T-helper 22 cell (primary cell): ENCODE data around the gene PTPN1.

Experiments used
- DNase-seq: peaks from one replicate; pipeline ENCODE4 v3.0.0-alpha.2; 2020; ENCODE audit warnings: low read depth

The PTPN1 gene

DNA sequence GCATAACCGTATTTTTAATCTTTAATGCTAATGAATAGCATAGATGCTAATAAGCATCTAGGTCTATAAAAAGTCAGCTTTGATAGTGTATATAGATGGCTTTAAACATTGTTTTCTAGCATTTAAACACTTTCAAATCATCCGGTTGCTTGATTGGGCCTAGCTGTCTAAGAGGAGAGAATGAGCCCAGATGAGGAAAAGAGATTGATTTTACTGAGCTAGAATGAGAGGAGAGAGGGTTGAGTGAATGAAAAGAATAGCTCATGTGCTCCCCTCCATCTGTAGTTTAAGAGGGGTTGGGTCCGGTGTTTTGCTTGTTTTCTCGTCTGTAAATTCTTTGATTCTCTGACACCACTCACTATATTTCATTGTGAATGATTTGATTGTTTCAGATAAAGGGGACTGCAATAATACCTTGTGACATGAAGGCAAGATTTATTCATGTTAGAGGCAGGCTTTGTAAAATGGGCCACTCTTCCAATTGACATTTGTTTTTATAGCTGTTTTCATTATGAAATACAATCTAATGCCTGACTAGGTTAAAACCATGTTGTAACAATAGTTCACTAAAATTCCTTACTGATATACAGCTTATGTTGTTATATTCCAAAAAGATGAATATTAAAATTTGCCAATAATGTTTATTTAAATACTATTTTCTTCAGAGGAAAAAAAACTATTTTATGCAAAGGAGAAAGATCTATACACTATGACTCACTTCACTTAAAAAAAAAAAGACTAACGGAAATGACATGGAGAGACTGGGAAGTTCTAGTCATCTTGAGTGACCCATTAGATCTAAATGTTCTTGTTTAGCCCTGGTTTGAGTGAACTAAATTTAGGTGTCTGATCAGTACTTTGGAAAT, 3.2 kb downstream of the PTPN1 start:
- no peak for DNase-seq

DNA sequence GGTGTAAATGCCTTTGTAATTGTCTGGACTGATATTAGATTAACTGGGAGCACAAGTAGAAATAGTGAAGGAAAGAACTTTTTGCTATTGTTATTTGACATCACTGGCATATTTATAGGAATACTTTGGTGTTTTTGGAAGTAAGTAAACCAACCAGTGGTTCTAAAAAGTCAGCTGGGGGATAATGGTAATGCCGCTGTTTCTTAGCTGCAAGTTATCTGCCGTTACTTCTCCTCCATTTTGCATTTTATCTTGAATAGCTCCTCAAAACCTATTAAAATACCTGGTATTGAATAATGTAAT, 3.8 kb downstream of the PTPN1 start:
- DNase-seq: no peak

GRCh38 chr20:50514750-50515149, 4.6 kb downstream of the PTPN1 start:
- no peak for DNase-seq

DNA sequence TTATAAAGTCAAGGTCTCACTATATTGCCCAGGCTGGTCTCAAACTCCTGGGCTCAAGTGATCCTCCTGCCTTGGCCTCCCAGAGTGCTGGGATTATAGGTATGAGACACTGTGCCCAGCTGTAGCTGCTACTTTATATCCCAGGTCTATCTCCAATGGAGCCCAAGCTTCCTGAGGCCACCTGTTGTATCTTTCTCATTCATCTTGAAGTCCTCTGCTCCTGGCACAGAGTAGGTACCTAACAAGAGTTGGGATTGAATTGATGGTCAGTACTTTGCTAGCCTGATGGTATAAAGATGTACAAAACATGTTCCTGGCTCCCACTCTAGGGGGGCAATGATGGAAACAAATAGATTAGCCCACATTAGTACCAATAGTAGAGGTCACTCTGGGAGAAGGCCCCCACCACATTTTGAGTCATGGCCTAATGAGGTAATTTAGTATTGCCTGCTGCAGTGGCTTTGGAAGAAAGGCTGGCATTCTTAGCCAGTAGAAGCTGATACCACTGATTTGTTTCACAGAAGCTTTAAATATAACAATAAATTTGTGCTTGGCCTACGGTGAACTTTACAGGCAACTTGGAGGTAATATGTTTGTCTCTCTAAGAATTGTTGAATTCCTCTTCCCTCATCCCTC, 5.4 kb downstream of the PTPN1 start:
- no peak for DNase-seq

DNA sequence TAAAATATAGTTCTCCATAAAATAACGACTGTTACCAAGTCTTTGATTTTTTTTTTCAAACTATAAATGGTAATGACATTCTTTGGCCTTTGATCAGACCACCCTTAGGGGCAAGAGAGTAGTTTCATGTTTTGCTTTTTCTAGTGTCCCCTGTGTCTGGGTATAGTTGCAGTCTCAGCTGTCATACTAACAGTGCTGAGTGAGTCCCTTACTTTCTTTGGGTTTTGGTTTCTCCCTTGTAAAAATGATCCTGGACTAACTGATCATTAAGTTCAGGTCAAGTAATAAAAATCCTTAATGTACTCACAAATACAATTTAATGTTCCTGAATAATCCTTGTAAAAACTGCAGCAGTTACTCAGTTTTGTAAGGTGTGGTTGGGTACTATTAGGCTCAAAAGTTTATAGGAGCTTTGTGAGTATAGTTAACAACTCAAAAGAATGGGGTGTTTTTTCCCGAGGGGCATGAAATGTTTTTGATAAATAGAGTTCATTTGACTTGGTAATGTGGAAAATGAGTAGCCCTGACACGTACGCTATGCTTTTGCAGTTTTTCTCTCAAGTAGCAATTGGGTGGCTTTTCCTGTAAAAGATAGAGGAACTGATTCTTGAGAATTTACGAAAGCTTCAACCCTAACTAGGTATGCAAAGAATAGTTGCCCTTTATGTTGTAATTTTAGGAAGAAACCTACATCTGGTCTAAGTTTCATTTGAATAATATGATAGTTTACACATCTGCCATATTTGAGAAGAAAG, 6.2 kb downstream of the PTPN1 start:
- DNase-seq: no peak

GRCh38 chr20:50516935-50517816, 7.0 kb downstream of the PTPN1 start:
- DNase-seq: no peak

DNA sequence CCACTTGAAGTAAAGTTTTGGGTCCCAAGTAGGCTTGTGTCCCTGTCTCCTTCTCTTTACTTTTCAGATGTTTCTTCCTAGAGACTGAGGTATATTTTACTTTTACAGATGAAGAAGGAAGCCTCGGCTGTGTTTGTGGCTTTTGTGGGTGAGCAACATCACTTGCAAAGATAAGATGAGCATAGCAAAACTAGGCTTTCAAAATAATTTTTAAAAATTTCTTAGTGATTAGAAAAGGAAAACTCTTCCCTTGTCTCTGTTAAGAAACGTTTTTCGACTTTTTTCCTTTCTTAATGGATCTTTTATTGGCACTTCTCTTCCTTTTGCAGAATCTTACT, 7.6 kb downstream of the PTPN1 start:
- no peak for DNase-seq

GRCh38 chr20:50518270-50518721, 8.1 kb downstream of the PTPN1 start:
- no peak for DNase-seq

GRCh38 chr20:50519036-50519762, 9.0 kb downstream of the PTPN1 start:
- no peak for DNase-seq

- no peak for DNase-seq
Observed at GRCh38 chr20:50520222-50520880, 10.2 kb downstream of the PTPN1 start.

DNA sequence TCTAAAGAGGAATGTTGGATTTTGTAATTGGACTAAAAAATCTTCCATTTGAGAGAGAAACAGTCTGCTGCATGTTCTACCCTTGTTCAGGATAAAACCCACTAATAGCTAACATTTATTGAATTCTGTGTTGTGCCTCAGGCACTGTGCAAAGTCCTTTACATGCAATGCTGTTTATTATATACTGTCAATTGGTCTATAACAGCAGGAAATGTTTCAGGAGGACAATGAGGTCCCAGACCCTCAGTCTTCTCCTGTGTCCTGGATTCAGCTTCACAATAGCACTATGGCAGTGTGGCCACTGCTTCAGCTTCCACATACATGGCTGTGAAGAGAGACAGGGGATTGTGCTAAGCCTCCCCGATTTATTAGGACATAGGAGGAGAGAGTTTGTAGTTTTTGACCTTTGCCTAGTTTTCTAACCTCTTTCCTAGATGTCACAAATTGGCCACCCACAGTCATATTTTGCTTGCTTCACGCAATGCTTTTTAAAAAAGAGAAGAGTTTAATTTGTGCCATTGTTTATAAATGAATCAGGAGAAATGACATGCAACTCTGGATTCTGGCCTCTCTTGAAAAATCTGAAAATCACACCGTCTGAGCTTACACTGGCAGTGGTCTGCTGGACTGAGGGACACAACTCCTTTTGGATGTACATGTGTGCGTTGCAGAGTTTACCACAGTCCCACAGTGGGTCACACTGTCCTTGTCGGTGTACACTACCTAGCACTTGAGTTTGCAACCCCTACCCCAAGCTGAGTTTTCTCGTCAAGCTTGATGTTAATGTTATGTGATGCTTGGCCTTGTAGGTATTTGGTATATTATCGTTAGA, 11.3 kb downstream of the PTPN1 start:
- no peak for DNase-seq

- DNase-seq: no peak
Observed at GRCh38 chr20:50522053-50522674, 12.0 kb downstream of the PTPN1 start.

DNA sequence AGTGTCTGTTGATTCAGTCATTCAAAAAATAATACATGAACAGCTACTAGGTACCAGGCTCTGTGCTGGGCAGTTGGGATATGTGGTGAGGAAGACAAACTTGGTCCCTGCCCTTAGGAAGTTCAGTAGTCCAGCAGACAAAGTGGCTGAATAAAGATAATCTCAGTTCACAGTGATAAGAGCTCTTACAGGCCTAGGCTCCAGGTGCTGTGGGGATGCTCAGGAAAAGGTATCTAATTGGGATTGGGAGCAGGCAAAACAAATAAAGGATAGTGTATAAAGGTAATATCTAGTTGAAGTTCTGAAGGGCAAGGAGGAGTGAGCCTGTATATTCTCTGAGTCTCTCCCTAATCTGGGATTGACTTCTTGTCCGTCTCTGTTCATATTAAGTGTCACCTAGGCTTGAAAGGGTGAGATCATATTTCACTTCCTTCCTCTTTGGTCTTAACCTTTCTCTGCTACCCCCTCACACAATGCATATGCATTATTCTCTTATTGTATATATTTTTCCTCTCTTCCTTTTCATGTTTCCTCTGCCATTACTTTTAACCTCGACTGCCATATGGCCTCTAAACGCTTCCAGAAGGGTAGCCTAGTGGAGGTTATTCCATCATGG, 13.5 kb downstream of the PTPN1 start:
- DNase-seq: no peak

DNA sequence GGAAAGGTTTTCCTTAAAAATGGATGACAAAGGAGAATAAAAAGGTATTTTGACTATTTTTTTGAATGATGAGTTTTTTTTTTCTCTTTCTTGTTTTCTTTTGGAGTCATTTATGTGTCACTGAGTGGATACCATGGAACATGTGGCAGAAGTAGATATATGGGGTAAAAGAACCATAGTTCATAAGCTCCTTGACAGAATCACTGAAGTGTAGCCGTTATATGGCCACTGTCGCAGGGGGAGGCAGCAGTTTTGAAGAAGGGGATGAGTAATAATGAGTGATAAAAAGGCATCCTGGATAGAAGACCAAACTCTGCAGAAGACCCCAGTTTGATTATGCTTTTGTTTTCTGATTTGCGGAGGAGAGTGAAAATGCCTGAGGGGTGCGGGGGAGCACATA, 15.5 kb downstream of the PTPN1 start:
- DNase-seq: no peak

- no peak for DNase-seq
Observed at GRCh38 chr20:50526403-50526989, 16.3 kb downstream of the PTPN1 start.

DNA sequence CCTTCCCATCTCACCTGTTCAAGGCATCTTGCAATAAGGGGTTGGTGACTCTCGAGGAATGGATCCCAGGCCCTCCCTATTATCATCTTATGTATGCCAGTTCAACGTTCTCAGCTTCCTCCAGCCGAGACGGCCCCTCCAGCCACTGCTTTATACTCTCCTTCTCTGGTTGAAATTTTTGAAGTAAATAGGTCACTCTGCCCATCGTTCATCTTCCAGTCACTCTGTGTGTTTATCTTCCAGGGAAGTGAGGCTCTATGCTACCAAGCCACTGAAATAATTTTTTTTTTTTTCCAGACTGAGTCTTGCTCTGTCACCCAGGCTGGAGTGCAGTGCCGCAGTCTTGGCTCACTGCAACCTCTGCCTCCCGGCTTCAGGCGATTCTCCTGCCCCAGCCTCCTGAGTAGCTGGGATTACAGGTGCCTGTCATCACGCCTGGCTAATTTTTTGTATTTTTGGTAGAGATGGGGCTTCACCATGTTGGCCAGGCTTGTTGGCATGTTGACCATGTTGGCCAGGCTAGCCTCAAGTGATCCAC, 17.0 kb downstream of the PTPN1 start:
- no peak for DNase-seq

GRCh38 chr20:50528129-50528528, 17.9 kb downstream of the PTPN1 start:
- no peak for DNase-seq

DNA sequence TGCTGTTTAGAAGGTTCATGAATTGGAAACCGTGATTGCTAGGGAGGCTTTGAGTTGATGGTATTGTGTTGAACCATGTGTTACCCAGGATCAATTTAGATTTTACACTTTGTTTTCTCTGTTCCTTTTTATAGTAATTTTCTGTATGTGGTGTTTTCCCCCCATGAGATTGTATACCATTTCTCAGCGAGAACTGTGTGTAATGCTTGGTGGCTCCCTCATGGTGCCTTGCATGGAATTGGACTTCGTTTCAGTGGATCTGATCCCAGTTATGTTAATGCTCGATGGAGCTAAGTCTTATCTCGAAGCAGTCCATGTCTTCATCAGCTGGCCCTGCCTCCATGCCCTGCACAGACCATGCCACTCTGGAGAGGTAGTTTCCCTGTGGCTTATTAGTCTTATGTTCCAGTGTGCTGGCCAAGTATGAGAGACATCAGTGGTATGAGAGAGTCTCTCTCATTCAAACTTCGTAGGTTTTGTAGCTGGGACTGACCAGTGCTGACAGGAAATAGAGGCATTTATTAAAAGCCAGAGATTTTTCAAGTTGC, 18.7 kb downstream of the PTPN1 start:
- DNase-seq: no peak
